Right ventricle myocardium superior (tissue), 1 donor: Measurements from ENCODE around the gene MAN1C1. TPM values are rescaled to one million over a fixed set of nuclear protein-coding genes. Genes with fewer than 3 reads are reported as not detected.

Experiments used
- ATAC-seq: fragments of 200-7000 bp; cut with Tn5 transposase; one replicate; pipeline ENCODE4 v1.9.1; 2020; ENCODE audit warnings: mild to moderate bottlenecking; ENCODE audit not compliant: poor library complexity
- DNase-seq: peaks from one replicate; pipeline ENCODE4 v3.0.0-alpha.2; 2020
- intact Hi-C: fragments of 100-400 bp; cut with DNase I; formaldehyde crosslinking; loops from one replicate; pipeline ENCODE4 v1.11.2; 2022
- total RNA-seq: library from RNA; stranded (reverse); fragmentation: NEBNext Ultra II Directional; extraction: Animal tissue kit (Norgen Biotek cat#: 25700); gene quantifications from one replicate; pipeline ENCODE4 v1.2.1, GENCODE V29; 2021
- donor health status: DM: no; HTN: yes; CAD: no; lungs with severe emphysema.

MAN1C1 gene
- total RNA-seq, 1 donor from 2014 or later, result 17.5 TPM

DNA sequence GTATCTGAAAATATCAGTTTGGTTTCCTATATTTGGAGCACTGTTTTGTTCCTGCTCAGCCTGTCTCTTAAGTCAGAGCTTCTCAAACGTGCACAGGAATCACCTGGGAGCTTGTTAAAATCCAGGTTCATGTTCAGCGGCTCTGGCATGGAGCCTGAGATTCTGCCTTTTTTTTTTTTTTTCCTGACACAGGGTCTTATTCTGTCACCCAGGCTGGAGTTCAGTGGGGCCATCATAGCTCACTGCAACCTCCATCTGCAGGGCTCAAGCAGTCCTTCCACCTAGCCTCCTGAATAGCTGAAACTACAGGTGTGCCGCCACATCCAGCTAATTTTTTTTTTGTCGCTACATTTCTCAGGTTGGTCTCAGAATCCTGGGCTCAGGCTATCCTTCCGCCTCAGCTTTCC is 171.2 kb downstream of the MAN1C1 start:
- no peak for DNase-seq
- no peak for ATAC-seq
- intact Hi-C loops, result loop anchor here (10.0 kb wide), 1 partner anchor 93 kb away; no protein-coding TSS in a partner anchor

DNA sequence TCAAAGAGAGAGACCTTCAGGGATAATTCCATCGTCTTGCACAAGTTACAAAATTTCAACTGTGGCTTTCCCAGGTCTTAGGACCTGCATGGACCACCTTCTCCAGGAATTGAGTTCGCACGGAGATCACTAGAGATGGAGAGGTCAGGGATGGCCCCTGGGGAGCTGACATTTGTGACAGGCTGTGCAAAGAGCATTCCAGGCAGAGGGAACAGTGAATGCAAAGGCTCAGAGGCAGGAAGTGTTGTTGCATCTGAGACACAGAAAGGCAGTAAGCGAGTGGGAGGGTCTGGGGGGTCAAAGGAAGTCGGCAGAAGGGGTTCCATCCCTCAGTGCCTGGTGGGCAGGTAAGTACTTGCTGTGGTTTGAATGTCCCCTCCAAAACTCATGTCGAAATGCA is 173.9 kb downstream of the MAN1C1 start:
- intact Hi-C loops, result no loop called here
- ATAC-seq, result no peak
- DNase-seq, result peak; percentile 14

DNA sequence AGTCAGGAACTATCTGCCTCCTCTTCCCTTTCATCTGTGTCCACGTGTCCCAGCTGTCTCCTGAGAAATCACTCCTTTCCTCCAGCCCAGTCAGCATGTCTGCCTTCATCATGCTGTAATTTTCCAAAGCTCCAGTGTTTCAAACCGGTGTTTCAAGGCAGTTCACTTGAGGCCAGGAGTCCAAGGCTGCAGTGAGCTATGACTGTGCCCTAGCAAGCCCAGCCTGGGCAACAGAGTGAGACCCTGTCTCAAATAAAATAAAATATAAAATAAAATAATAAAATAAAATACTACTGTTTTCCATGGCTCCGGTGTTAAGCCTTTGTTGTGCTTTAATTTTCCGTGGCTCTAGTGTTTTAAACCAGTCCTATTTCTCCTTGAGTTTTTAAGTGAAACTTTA is 175.5 kb downstream of the MAN1C1 start:
- ATAC-seq (no peak), DNase-seq (no peak)
- intact Hi-C loops, result no loop called here

DNA sequence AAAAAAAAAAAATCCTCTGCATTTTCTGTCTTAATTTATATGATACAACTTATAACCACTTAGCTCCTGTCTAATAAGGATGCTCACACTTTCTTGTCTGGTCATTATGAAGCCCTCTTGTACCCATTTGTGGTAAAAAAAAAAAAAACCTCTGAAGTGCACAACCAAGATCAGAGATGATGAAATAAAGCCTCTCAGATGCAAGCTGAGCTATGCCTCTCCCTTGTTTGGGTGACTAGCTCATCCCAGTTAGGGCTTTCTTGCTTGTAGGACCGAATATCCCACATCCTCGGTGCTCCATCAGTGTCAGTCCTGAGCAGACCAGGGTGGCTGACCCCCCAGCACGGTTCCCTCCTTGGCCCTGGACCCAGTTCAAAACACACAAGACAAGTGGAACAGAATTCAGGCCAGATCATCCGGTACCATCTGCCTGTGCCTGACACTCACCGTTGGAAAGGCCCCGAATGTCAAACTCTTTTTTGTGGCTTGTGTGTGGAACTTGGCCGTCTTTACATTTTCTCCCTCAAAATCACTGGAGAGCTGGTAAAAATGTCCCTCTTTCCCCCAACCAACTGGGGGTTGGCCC is 177.1 kb downstream of the MAN1C1 start:
- no peak for DNase-seq
- intact Hi-C loops, result no loop called here
- ATAC-seq, result no peak

- intact Hi-C loops, result no loop called here
- ATAC-seq (no peak), DNase-seq (no peak)
Observed at GRCh38 chr1:25794325-25794724, 177.7 kb downstream of the MAN1C1 start.

DNA sequence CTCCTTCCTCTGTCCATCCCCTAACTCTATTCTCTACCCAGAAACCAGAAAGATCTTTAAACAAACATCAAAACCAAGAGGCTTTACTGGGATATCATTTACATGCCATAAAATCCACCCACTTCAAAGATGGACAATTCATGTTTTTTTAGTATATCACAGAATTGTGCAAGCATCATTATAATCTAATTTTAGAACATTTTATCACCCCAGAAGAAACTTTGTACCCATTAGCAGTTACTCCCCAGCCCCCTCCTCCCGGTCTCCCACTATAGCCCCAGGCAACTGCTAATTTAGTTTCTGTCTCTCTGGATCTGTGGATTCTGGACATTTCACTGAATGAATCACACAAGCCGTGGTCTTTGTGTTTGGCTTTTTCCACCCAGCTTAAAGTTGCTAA is 178.6 kb downstream of the MAN1C1 start:
- DNase-seq (no peak), ATAC-seq (no peak)
- intact Hi-C loops, result loop anchor here (5.0 kb wide), 1 partner anchor 188 kb away; no protein-coding TSS in a partner anchor

DNA sequence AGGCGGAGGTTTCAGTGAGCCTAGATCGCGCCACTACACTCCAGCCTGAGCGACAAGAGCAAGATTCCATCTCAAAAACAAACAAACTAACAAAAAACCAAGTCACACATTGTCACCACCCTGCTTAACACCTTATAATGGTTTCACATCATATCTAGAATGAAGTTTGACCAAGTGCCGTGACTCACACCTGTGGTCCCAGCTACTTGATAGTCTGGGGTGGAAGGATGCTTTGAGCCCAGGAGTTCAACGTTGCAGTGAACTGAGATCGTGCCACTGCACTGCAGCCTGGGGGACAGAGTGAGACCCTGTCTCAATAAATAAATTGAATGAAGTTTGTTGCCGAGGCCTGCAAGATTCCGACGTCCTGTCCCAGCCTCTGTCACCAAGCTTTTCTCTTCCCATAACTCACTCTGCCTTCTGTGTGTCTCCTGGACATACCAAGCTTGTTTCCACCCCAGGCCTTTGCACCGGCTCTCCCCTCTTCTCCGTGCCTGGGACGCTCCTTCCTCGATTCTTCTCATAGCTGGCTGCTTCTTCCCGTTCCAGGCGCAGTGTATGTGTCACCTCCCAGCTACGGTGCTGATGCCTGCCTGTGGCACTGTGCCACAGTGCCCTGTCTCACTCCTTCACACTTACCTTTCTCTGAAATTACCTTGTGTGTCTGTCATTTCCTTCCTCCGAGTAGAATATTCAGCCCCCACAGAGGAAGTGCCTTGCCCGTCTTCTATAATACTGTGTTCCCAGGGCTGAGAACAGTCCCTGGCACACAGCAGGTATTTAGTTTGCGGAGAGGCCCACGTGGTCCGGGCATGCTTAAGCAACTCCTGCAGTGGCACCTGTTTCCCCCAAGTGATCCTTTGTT is 179.6 kb downstream of the MAN1C1 start:
- intact Hi-C loops, result loop anchor here (5.0 kb wide), 1 partner anchor 189 kb away; no protein-coding TSS in a partner anchor
- ATAC-seq (peak; percentile 25), DNase-seq (no peak)

GRCh38 chr1:25796811-25797458 is 180.3 kb downstream of the MAN1C1 start:
- intact Hi-C loops, result loop anchor here (5.0 kb wide), 1 partner anchor 190 kb away; no protein-coding TSS in a partner anchor
- peak; percentile 91 for DNase-seq
- ATAC-seq, result peak; percentile 46

DNA sequence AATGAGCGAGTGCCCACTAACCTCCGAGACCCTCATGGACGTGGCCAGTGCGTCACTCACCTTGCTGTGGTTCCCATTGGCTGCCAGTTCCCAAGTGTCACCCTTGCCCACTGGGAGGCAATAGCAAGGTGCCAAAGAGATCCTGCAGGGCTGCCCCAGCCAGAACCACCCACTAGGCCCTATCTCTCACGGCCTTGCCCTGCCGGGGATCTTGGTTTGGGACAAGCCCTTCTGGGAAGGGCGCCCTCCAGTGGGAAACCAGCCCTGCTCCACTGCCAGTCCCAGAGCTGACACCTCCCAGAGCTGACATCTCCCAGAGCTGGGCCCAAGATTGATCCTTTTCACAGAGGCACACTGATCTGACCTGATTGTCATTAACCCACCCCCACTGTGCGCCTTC is 181.3 kb downstream of the MAN1C1 start:
- DNase-seq, result peak; percentile 59
- intact Hi-C loops, result loop anchor here (5.0 kb wide), 1 partner anchor 191 kb away; no protein-coding TSS in a partner anchor
- ATAC-seq, result peak; percentile 13

- intact Hi-C loops, result loop anchor here (5.0 kb wide), 1 partner anchor 192 kb away; no protein-coding TSS in a partner anchor
- peak; percentile 41 for DNase-seq
- ATAC-seq, result no peak
Observed at GRCh38 chr1:25798666-25799351, 182.2 kb downstream of the MAN1C1 start.

DNA sequence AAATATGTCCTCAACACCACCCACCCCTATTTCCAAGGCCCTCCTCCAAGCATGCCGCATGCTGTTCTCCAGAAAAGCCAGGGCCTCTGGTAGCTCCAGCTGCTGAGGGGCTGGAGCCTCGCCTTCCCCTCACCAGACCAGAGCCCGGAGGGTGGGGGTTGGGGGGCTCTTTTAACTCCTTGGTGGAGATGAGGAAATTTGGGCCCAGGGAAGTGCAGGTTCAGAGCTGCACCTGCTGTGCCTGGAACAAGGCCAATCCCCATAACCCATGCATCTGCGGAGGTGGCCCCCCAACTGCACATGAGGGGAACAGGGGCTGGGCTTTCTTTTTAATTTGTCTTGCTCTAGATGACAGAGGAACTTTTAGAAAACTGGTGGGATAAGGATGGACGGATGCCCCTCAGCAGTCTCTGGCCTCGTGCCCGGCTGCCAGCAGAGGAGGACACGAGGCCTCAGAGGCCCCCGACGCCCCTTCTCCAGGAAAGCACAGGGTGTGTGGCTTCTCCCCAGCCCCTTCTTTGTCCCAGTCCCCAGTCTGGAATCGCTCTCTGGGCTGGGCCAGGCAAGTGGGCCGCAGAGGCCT is 182.9 kb downstream of the MAN1C1 start:
- intact Hi-C loops, result loop anchor here (5.0 kb wide), 1 partner anchor 192 kb away; no protein-coding TSS in a partner anchor
- no peak for DNase-seq
- ATAC-seq, result no peak

- intact Hi-C loops, result loop anchor here (5.0 kb wide), 1 partner anchor 193 kb away; no protein-coding TSS in a partner anchor
- DNase-seq, result peak; percentile 90
- peak; percentile 70 for ATAC-seq
Observed at GRCh38 chr1:25799935-25800702, 183.5 kb downstream of the MAN1C1 start, which contains the start of gene SELENON. SELENON (plus strand) TSS chr1:25800193; CDS start chr1:25800231, 38 bp downstream.

GRCh38 chr1:25800703-25801377 is 184.2 kb downstream of the MAN1C1 start:
- no peak for DNase-seq
- ATAC-seq, result peak; percentile 5
- intact Hi-C loops, result no loop called here

GRCh38 chr1:25802915-25803314 is 186.3 kb downstream of the MAN1C1 start:
- ATAC-seq, result no peak
- DNase-seq, result no peak
- intact Hi-C loops, result no loop called here

- intact Hi-C loops, result no loop called here
- DNase-seq (no peak), ATAC-seq (no peak)
Observed at GRCh38 chr1:25803368-25803767, 186.8 kb downstream of the MAN1C1 start.

GRCh38 chr1:25804244-25804963 is 187.8 kb downstream of the MAN1C1 start:
- DNase-seq, result no peak
- no peak for ATAC-seq
- intact Hi-C loops, result no loop called here
